ENCODE measurements around the gene HERC2. TPM values are rescaled to one million over a fixed set of nuclear protein-coding genes. Genes with fewer than 3 reads are reported as not detected.
"Not testable (repeated sequence)": the region's sequence is repeated elsewhere in the genome, so short reads cannot be mapped to it uniquely, and the experiment has no call there.

Gene HERC2
- total and polyA plus RNA-seq, 5 donors: 46.0 to 65.3 (median 54.8) TPM

DNA sequence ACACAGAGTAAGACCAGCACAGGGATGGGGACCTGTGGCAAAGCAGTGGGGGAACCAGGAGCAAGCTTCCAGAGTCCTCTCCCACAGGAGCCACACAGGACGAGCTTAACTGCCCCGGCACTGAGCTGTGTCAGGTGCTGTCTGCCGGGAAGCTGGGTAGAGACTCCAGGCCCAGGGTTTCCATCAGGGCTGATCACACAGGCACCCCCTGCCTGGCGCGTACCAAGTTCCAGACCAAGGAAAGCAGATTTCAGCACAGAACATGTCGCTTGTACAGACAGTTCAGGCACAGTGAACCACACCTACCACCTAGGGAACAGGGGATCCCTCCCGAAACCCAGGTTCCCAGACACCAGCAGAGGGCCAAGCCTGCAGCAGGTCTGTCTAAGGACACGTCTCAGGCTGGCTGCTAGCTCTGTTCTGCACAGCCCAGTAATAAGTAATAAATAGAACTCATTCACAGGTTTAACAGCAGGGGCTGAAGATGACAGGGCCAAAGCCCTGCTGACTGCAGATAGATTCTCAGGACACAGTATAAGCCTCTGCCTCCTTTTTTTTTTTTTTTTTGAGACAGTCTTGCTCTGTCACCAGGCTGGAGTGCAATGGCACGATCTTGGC, 192.6 kb downstream of the HERC2 start:
- intact Hi-C loops (cut with DNase I): loop anchor here in 1 of 4 donors (10.0 kb wide), 1 partner anchor 105 kb away; no protein-coding TSS in a partner anchor
- H3K27ac ChIP-seq (ENCODE audit: low read length): no peak overlapping the region
- DNase-seq (no peak), ATAC-seq (peak in 1 of 2 donors; percentile 34)
- no peaks in the 10 kb centered on the region for H3K9me3 ChIP-seq (ENCODE audit: control insufficient read depth, low read length)
- H3K4me3 ChIP-seq (ENCODE audit: low read length): no peak overlapping the region
- peaks cover 3% of the 10 kb centered on the region for H3K4me1 ChIP-seq (ENCODE audit: control insufficient read depth, insufficient read depth, low read length)
- whole genome bisulfite sequencing: 89% methylated on average over 9 of the region's 9 CpGs
- H3K27me3 ChIP-seq (ENCODE audit: control insufficient read depth, insufficient read depth): no peaks in the 10 kb centered on the region

GRCh38 chr15:28128031-28128430, 193.9 kb downstream of the HERC2 start:
- Histone ChIP-seq H3K4me1 (ENCODE audit: control insufficient read depth, insufficient read depth, low read length) (peaks cover 3% of the 10 kb centered on the region), H3K4me3 (ENCODE audit: low read length) (no peak overlapping the region), H3K27me3 (ENCODE audit: control insufficient read depth, insufficient read depth) (no peaks in the 10 kb centered on the region), H3K9me3 (ENCODE audit: control insufficient read depth, low read length) (no peaks in the 10 kb centered on the region), H3K27ac (ENCODE audit: low read length) (no peak overlapping the region)
- DNase-seq: peak; percentile 68 to 86 (median 82)
- intact Hi-C loops (cut with DNase I): loop anchor here in 1 of 4 donors (10.0 kb wide), 1 partner anchor 103 kb away; no protein-coding TSS in a partner anchor
- ATAC-seq: peak; percentile 76 to 80
- WGBS: 69% methylated on average over 11 of the region's 11 CpGs

- Histone ChIP-seq H3K27me3 (ENCODE audit: control insufficient read depth, insufficient read depth) (no peaks in the 10 kb centered on the region), H3K4me1 (ENCODE audit: control insufficient read depth, insufficient read depth, low read length) (peaks cover 3% of the 10 kb centered on the region), H3K4me3 (ENCODE audit: low read length) (no peak overlapping the region), H3K27ac (ENCODE audit: low read length) (no peak overlapping the region), H3K9me3 (ENCODE audit: control insufficient read depth, low read length) (no peaks in the 10 kb centered on the region)
- no peak for DNase-seq
- intact Hi-C loops (cut with DNase I): loop anchor here in 1 of 4 donors (10.0 kb wide), 1 partner anchor 102 kb away; no protein-coding TSS in a partner anchor
- no peak for ATAC-seq
- WGBS: 70% methylated on average over 11 of the region's 11 CpGs
These were observed 194.9 kb downstream of the HERC2 start for GRCh38 chr15:28127036-28127435.

GRCh38 chr15:28125673-28126651, 196.0 kb downstream of the HERC2 start:
- Histone ChIP-seq H3K9me3 (ENCODE audit: control insufficient read depth, low read length) (no peaks in the 10 kb centered on the region), H3K27me3 (ENCODE audit: control insufficient read depth, insufficient read depth) (no peaks in the 10 kb centered on the region), H3K4me3 (ENCODE audit: low read length) (no peak overlapping the region), H3K4me1 (ENCODE audit: control insufficient read depth, insufficient read depth, low read length) (peaks cover 3% of the 10 kb centered on the region), H3K27ac (ENCODE audit: low read length) (no peak overlapping the region)
- no peak for ATAC-seq
- 66% methylated on average over 17 of the region's 17 CpGs for WGBS
- DNase-seq: no peak
- intact Hi-C loops (cut with DNase I): loop anchor here in 1 of 4 donors (10.0 kb wide), 1 partner anchor 101 kb away; no protein-coding TSS in a partner anchor

DNA sequence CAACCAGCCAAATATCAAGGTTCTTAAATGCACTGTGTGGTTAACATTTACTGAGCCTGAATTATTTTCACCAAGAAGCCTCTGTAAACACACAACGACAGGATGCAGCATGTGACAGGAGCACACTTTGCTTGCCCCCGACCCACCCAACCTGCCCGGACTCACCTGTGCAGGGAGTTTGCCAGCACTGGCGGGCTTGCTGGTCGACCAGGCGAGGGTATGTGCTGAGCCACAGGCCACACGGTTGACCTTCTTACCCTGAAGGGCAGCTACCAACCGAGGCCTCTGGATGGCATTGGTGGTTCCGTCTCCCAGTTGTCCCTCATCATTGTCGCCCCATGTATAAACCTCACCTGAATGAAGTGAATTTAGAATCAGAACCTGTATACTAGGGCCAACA, 197.1 kb downstream of the HERC2 start:
- ATAC-seq: no peak

DNA sequence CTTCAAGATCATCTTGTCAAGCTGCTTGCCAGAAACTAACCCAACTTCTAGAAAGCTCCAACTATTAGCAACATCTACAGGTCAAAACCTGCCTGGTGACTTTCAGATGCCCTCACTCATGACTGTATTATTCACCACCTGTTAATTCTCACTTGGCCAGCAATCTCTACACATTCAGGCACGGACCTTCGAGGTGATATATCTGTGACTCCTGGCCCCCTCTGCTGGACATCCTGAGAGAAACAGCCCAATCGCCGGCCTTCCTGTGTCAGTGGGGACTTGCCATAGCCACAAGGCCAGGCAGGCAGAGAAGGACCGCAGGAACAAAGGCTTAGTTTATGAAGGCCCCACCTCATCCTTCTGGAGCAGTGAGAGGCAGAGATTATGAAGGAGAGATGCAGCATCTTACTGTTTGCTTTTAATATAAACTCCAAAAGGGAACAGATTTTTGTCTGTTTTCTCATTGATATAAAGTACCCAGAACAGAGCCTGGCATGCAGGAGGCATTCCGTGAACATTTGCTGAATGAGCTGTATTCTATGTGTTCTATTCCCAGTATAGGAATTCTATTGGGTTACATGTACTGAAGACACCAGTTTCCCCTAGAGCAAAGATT, 198.5 kb downstream of the HERC2 start:
- WGBS: 24% methylated on average over 6 of the region's 6 CpGs
- DNase-seq (peak in 2 of 3 donors; percentile 50 to 85), ATAC-seq (peak; percentile 55 to 63)
- Histone ChIP-seq H3K4me3 (ENCODE audit: low read length) (no peak overlapping the region), H3K4me1 (ENCODE audit: control insufficient read depth, insufficient read depth, low read length) (peaks cover 3% of the 10 kb centered on the region), H3K27ac (ENCODE audit: low read length) (no peak overlapping the region), H3K9me3 (ENCODE audit: control insufficient read depth, low read length) (no peaks in the 10 kb centered on the region), H3K27me3 (ENCODE audit: control insufficient read depth, insufficient read depth) (no peaks in the 10 kb centered on the region)
- intact Hi-C loops (cut with DNase I): loop anchor here in 2 of 4 donors (2.0 to 10.0 kb wide), 2 partner anchors 37 to 99 kb away; no protein-coding TSS in a partner anchor

More for the DNA sequence above, 197.1 kb downstream of the HERC2 start:
- H3K4me3 ChIP-seq (ENCODE audit: low read length): no peak overlapping the region
- H3K9me3 ChIP-seq (ENCODE audit: control insufficient read depth, low read length): no peaks in the 10 kb centered on the region
- H3K27ac ChIP-seq (ENCODE audit: low read length): no peak overlapping the region
- H3K27me3 ChIP-seq (ENCODE audit: control insufficient read depth, insufficient read depth): no peaks in the 10 kb centered on the region
- intact Hi-C loops (cut with DNase I): loop anchor here in 1 of 4 donors (10.0 kb wide), 1 partner anchor 100 kb away; no protein-coding TSS in a partner anchor
- no peak for DNase-seq
- 93% methylated on average over 10 of the region's 10 CpGs for WGBS
- H3K4me1 ChIP-seq (ENCODE audit: control insufficient read depth, insufficient read depth, low read length): peaks cover 3% of the 10 kb centered on the region

GRCh38 chr15:28122038-28122949, 199.7 kb downstream of the HERC2 start:
- Histone ChIP-seq H3K27me3 (ENCODE audit: control insufficient read depth, insufficient read depth) (no peaks in the 10 kb centered on the region), H3K9me3 (ENCODE audit: control insufficient read depth, low read length) (no peaks in the 10 kb centered on the region), H3K4me3 (ENCODE audit: low read length) (no peak overlapping the region), H3K4me1 (ENCODE audit: control insufficient read depth, insufficient read depth, low read length) (peaks cover 3% of the 10 kb centered on the region), H3K27ac (ENCODE audit: low read length) (no peak overlapping the region)
- 87% methylated on average over 28 of the region's 28 CpGs for WGBS
- DNase-seq (no peak), ATAC-seq (no peak)
- intact Hi-C loops (cut with DNase I): loop anchor here in 2 of 4 donors (2.0 to 10.0 kb wide), 2 partner anchors 35 to 97 kb away; no protein-coding TSS in a partner anchor

DNA sequence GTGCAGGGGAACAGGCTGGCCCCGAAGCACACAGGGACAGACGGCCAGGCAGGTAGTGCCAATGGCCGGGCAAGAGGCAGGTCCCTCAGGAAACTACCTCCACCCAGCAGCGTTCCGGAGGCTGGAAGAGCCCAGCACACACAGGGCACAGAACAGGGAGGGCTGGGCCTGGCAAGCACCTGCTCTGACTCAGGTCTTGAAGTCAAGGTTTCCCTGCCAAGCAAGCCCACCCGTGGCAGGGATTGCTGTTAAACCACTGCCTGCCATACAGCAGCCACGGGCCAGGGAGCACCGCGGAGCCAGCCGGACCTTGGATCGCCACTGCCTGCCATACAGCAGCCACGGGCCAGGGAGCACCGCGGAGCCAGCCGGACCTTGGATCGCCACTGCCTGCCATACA, 200.4 kb downstream of the HERC2 start:
- not testable (repeated sequence) for DNase-seq; H3K27ac ChIP-seq (ENCODE audit: low read length); H3K4me3 ChIP-seq (ENCODE audit: low read length); H3K9me3 ChIP-seq (ENCODE audit: control insufficient read depth, low read length); ATAC-seq; H3K27me3 ChIP-seq (ENCODE audit: control insufficient read depth, insufficient read depth); H3K4me1 ChIP-seq (ENCODE audit: control insufficient read depth, insufficient read depth, low read length)
- intact Hi-C loops (cut with DNase I): loop anchor here in 1 of 4 donors (10.0 kb wide), 1 partner anchor 97 kb away; no protein-coding TSS in a partner anchor
- 96% methylated on average over 12 of the region's 16 CpGs for WGBS

DNA sequence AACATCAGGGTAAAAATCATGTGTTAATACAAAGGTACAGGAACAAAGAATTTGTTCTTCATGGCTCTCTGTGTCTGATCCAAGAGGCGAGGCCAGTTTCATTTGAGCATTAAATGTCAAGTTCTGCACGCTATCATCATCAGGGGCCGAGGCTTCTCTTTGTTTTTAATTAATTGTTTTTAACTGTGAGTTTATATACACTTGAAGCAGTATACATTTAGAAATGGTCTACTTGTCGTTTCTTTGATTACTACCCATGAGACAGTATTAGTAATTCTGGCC, 201.7 kb downstream of the HERC2 start:
- no peaks in the 10 kb centered on the region for H3K27me3 ChIP-seq (ENCODE audit: control insufficient read depth, insufficient read depth)
- H3K4me1 ChIP-seq (ENCODE audit: control insufficient read depth, insufficient read depth, low read length): no peaks in the 10 kb centered on the region
- H3K27ac ChIP-seq (ENCODE audit: low read length): no peak overlapping the region
- ATAC-seq: no peak
- intact Hi-C loops (cut with DNase I): loop anchor here in 1 of 4 donors (10.0 kb wide), 1 partner anchor 95 kb away; no protein-coding TSS in a partner anchor
- WGBS: 88% methylated on average over 4 of the region's 4 CpGs
- no peak for DNase-seq
- no peaks in the 10 kb centered on the region for H3K9me3 ChIP-seq (ENCODE audit: control insufficient read depth, low read length)
- H3K4me3 ChIP-seq (ENCODE audit: low read length): no peak overlapping the region

- Histone ChIP-seq H3K4me3 (ENCODE audit: low read length) (no peak overlapping the region), H3K27ac (ENCODE audit: low read length) (no peak overlapping the region), H3K4me1 (ENCODE audit: control insufficient read depth, insufficient read depth, low read length) (no peaks in the 10 kb centered on the region), H3K9me3 (ENCODE audit: control insufficient read depth, low read length) (no peaks in the 10 kb centered on the region), H3K27me3 (ENCODE audit: control insufficient read depth, insufficient read depth) (no peaks in the 10 kb centered on the region)
- DNase-seq: no peak
- ATAC-seq: no peak
- whole genome bisulfite sequencing: 91% methylated on average over 10 of the region's 10 CpGs
- intact Hi-C loops (cut with DNase I): loop anchor here in 2 of 4 donors (5.0 kb wide), 2 partner anchors 36 to 49 kb away; no protein-coding TSS in a partner anchor
These were observed 203.4 kb downstream of the HERC2 start for GRCh38 chr15:28118531-28118930.

All from right cardiac atrium (tissue), 5 donors.